ENCODE data around the gene FANCC.

- TF ChIP-seq CTCF (IDR thresholded peaks at IDR 0.05) = no peak
- TF ChIP-seq POLR2A (IDR thresholded peaks at IDR 0.05) = no peak
Observed at GRCh38 chr9:95071450-95071849, 246.1 kb downstream of the FANCC start.
